Measurements from ENCODE around the gene CCDC28A.

Gene CCDC28A

GRCh38 chr6:138805016-138805765 is 31.6 kb downstream of the CCDC28A start:
- TF ChIP-seq MAX (IDR thresholded peaks at IDR 0.05): no peak
- no peak for TF ChIP-seq TEAD4 (IDR thresholded peaks at IDR 0.05)
- no peak for TF ChIP-seq CREB1 (IDR thresholded peaks at IDR 0.05; ENCODE audit: low read depth)
- TF ChIP-seq TAF1 (IDR thresholded peaks at IDR 0.05; ENCODE audit: low read depth): no peak
- TF ChIP-seq TCF12 (IDR thresholded peaks at IDR 0.05; ENCODE audit: low read depth): no peak
- TF ChIP-seq EP300 (IDR thresholded peaks at IDR 0.05; ENCODE audit: borderline replicate concordance): no peak
- no peak for TF ChIP-seq RAD21 (IDR thresholded peaks at IDR 0.05; ENCODE audit: low read depth)

- TF ChIP-seq TCF12 (IDR thresholded peaks at IDR 0.05; ENCODE audit: low read depth) (no peak), YY1 (IDR thresholded peaks at IDR 0.05; ENCODE audit: low read depth) (no peak), RAD21 (IDR thresholded peaks at IDR 0.05; ENCODE audit: low read depth) (no peak), TEAD4 (IDR thresholded peaks at IDR 0.05) (no peak), CEBPB (IDR thresholded peaks at IDR 0.05) (no peak), NFIC (IDR thresholded peaks at IDR 0.05) (no peak), CREB1 (IDR thresholded peaks at IDR 0.05; ENCODE audit: low read depth) (no peak), ZBTB7A (IDR thresholded peaks at IDR 0.05; ENCODE audit: low read depth) (no peak), USF1 (IDR thresholded peaks at IDR 0.05) (no peak), FOXM1 (IDR thresholded peaks at IDR 0.05; ENCODE audit: borderline replicate concordance, low read depth) (no peak), EGR1 (IDR thresholded peaks at IDR 0.05) (no peak), MAX (IDR thresholded peaks at IDR 0.05) (no peak)
Observed at GRCh38 chr6:138806889-138807288, 33.3 kb downstream of the CCDC28A start.

- TF ChIP-seq YY1 (IDR thresholded peaks at IDR 0.05; ENCODE audit: low read depth) (no peak), EP300 (IDR thresholded peaks at IDR 0.05; ENCODE audit: borderline replicate concordance) (no peak), TEAD4 (IDR thresholded peaks at IDR 0.05) (no peak), CREB1 (IDR thresholded peaks at IDR 0.05; ENCODE audit: low read depth) (no peak), EGR1 (IDR thresholded peaks at IDR 0.05) (no peak), CEBPB (IDR thresholded peaks at IDR 0.05) (no peak), FOXM1 (IDR thresholded peaks at IDR 0.05; ENCODE audit: borderline replicate concordance, low read depth) (no peak), MAX (IDR thresholded peaks at IDR 0.05) (no peak), TCF12 (IDR thresholded peaks at IDR 0.05; ENCODE audit: low read depth) (no peak), RAD21 (IDR thresholded peaks at IDR 0.05; ENCODE audit: low read depth) (no peak), ZBTB7A (IDR thresholded peaks at IDR 0.05; ENCODE audit: low read depth) (no peak), USF1 (IDR thresholded peaks at IDR 0.05) (no peak), TAF1 (IDR thresholded peaks at IDR 0.05; ENCODE audit: low read depth) (no peak), REST (IDR thresholded peaks at IDR 0.05; ENCODE audit: low read depth) (no peak), NFIC (IDR thresholded peaks at IDR 0.05) (no peak)
Observed at GRCh38 chr6:138809677-138810076, 36.1 kb downstream of the CCDC28A start.

- TF ChIP-seq TAF1 (IDR thresholded peaks at IDR 0.05; ENCODE audit: low read depth) (no peak), YY1 (IDR thresholded peaks at IDR 0.05; ENCODE audit: low read depth) (no peak), CREB1 (IDR thresholded peaks at IDR 0.05; ENCODE audit: low read depth) (no peak), EP300 (IDR thresholded peaks at IDR 0.05; ENCODE audit: borderline replicate concordance) (no peak), REST (IDR thresholded peaks at IDR 0.05; ENCODE audit: low read depth) (no peak), TEAD4 (IDR thresholded peaks at IDR 0.05) (no peak), RAD21 (IDR thresholded peaks at IDR 0.05; ENCODE audit: low read depth) (no peak), FOXM1 (IDR thresholded peaks at IDR 0.05; ENCODE audit: borderline replicate concordance, low read depth) (no peak), ZBTB7A (IDR thresholded peaks at IDR 0.05; ENCODE audit: low read depth) (no peak), NFIC (IDR thresholded peaks at IDR 0.05) (no peak), USF1 (IDR thresholded peaks at IDR 0.05) (no peak), CEBPB (IDR thresholded peaks at IDR 0.05) (no peak), TCF12 (IDR thresholded peaks at IDR 0.05; ENCODE audit: low read depth) (no peak), MAX (IDR thresholded peaks at IDR 0.05) (no peak), EGR1 (IDR thresholded peaks at IDR 0.05) (no peak)
Observed at GRCh38 chr6:138811866-138812265, 38.3 kb downstream of the CCDC28A start.
